Measurements from ENCODE around the gene FAM120B.

The FAM120B gene

DNA sequence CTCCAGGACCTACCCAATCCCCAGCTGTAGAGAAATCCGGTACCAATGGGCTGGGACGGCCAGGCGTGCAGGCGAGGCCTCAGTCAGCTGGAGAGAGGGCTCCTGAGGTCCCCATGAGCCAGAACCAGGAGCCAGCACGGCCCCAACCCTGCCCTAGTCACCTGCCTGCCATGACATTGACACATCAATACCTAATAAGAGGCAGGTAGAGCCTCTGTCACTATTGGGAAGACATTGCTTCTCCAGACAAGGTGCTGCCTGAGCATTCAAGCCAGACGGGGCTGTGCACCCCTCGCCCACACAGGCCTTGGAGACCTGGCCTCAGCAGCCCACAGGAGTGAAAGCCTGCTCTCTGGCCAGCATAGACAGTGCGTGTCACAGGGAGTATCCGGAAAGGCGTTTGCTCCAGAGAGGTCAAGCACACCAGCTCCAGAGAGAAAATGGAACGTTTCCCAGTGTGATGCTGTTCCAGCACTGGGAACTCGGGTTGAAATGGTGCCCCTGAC lies 19.1 kb upstream of the FAM120B start:
- DNase-seq (ENCODE audit: low spot score) = no peak

DNA sequence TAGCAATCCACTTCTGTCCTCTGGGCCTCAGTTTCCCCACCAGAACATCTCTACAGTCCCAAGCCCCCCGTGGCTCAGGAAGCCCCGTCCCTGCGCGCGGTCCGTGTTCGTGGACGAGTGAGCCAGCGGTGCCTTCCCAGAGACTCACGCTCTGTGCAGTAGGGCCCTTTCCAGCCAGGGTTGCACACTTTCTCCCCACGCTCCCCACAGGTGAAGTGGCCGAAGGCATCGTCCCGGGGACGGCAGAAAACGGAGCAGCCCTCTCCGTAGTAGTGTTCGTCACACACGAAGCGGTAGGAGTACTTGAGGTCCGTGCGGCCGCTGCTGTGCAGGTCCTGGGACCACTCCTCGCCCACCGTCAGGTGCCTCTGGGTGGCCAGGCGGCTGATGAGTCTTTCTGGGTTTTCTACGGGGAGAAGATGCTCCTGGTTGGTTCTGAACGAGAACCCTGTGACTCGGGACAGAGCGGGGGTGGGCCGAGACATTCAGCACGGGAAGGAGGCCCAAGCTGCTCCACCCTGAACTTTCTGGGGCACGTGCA lies 18.4 kb upstream of the FAM120B start:
- no peak for DNase-seq (ENCODE audit: low spot score)

DNA sequence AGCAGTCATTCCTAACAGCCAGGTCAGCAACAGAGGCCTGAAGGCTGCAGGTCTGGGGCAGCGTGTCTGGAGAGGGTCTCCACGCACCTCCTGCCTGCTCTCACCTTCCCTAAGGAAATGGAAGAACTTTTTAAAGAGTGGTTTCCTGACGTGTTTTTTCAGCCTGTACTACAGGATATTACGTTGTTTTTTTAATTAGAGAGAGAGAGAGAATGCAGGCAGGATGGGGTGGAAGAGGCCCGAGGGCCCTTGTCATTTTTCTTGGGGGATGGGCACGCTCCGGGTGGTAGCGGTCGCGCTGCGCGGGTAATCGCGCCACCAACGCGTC lies 17.7 kb upstream of the FAM120B start:
- no peak for DNase-seq (ENCODE audit: low spot score)

DNA sequence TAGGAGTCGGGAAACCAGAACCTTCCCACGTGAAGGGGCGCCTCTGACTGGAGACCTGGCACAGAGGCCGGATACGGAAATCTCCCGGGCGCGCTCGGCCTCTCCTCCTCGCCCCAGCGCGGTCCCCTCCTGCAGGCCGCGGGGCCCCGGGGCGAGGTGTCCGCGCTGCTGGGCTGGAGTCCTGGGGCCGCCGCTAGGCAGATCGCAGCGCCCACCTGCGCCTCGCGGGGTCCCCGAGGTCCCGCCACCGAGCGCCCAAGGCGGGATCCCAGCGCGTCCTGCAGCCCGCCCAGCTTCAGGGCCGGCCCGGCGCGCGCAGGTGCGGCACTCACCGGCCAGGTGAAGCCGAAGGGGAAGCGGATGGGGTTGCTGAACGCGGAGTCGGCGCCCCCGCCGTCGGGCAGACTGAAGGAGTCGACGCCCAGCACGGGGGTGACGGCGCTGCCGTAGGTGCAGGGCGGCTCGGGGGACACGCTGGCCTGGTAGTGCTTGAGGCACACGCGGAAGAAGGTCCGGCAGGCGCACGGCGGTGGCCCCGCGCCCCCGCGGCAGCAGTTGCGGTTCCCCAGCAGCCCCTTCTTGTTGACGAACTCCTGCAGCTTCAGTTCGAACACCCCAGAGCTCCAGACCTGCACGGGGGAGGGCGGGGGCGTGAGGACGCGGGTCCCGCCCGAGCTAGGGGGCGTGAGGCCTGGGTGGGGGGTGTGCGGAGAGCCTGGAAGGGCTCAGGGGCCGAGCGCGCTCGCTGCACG lies 17.2 kb upstream of the FAM120B start:
- no peak for DNase-seq (ENCODE audit: low spot score)

DNA sequence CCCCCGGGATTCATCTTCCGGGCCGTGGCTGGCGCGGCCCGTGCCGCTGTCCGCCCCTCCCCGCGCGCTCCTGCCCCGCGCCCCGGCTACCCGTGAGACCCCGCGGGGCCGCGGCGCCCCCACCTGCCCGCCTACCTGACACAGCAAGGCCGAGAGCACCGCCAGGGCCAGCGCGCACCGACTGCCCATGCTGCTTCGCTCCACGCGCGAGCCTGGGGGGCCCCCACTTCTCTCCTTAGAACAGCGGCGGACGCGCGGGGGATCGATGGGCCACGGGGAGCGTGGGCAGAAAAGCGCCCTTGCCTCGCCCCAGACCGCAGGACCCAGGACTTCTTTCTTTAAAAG lies 16.6 kb upstream of the FAM120B start:
- no peak for DNase-seq (ENCODE audit: low spot score)

DNA sequence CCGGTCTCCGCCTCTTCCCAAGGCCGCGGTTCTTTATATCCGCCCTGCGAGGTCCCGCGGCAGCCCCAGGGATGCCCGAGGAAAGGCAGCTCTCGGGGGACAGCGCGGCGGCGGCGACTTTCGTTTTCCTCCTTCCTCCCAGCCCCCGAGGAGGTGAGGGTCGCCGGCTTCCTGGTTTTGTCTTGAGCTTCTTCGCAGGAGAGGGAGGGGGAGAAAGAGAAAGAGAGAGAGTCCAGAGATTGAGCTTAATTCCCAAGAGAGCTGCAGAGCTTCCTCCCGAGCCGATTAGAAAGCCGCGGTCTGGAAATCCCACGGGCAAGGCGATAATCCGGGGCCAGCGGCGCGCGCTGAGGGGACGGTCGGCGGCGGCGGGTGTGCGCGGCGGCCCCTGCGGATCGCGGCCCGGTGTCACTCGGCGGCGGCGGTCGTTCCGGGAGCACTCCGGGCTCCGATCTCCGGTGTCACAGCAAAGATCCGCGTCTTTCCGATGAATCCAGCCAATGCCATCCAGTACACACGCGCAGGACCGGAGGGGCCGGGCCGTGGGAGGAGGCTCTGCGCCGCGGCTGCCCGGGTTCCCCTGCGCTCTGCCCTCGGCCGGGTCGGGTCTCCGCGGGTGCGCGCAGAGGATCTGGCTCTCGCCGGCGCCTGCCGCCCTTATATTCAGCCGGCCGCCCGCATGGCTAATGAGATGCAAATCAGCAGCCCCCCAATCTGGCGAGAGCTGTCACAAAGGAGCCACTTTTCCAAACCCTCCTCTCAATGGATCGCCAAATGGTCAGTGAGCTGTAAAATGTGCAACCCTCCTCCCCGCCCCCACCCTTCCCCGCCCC lies 16.0 kb upstream of the FAM120B start, which contains the start of gene DLL1:
Gene DLL1 (minus strand): TSS at position 783 of the 833 bp plus-strand sequence. CDS start 939 bp downstream, outside the sequence.
- DNase-seq (ENCODE audit: low spot score) = peak; percentile 95

DNA sequence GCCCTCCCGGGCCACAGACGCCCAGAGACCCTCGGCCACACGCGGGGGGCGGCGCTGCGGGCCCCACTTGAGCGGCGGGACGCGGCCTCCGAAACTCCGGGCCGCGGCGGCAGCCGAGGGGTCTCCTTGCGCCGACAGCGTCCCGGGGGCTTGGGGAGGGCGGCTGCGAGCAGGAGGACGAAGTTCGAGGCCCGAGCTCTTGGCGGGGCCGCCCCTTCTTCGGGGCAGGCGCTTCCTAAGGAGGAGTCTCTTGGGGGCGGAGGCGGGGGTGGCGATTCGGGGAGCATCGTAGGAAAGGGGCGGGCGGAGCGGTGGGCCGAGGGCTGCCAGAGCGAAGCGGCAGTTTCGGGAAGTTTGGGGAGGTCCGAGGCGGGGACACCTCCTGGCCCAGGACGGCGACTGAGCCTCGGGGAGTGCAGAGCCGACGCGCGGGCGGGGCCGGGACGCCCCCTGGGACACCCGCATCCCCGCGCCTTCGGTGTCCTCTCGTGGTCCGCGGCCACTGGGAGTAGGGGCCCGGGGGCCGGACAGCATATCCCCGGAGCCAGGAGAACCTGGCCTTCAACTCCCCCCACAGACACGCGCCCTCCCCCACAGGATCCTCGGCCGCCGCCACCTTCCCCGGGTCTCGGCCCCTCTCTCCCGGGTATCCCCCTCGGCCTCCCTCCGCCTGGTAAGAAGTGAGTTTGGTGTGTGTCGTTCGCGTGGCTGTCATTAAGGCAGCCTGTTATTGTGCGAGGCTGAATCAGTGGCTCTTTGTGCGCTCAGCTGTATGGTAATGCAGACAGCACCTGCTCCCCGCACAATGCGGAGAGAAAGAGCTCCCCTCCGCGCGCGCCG lies 15.1 kb upstream of the FAM120B start:
- peak; percentile 93 for DNase-seq (ENCODE audit: low spot score)

DNA sequence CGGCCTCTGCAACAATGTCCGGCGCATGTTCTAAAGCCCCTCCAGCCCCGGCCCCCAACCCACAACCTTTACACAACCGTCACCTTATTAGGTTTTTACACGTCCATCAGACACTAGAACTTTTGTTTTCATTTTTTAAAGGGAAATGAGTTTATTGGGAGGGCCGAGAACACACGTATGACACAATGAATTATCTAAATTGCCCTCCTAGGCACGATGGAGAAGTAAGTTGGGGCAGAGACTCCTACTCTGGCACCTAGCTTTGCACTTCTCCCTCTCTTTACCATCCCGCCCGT lies 14.5 kb upstream of the FAM120B start:
- DNase-seq (ENCODE audit: low spot score) = no peak

DNA sequence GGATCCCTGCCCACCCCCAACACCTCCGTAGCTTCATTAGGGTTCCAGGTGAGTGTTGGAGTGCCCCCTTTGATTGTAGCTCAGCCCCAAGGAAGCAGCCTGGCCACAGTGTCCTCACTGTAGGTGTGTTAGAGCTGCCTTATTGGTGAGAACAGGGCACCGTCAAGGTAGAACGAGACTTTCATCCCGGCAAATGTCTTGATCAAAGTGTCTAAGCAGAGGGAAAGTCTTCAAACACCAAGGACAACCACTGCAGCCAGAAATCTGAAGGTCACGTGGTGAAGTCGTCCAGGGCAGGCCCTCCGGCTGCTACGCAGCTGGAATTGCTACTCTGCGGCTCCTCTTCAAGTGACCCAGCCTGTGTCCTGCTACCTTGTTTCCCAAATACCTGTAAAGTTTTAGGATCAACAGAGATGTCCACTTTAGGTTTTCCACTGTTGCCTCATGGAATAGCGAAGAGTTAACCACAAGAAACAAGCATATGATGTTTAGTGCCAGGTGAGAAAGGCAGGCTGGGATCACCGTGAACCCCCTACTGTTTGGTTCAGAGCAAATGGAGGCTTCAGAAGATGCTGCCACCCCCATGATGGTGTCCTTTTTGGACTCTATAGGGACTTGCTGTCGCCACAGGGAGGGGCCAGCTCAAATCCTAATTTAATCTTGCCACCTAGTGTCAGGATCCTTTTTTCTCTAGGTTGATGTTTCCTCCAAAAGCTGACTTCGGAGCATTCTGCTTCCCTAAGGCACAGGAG lies 14.0 kb upstream of the FAM120B start:
- DNase-seq (ENCODE audit: low spot score) = peak; percentile 82

DNA sequence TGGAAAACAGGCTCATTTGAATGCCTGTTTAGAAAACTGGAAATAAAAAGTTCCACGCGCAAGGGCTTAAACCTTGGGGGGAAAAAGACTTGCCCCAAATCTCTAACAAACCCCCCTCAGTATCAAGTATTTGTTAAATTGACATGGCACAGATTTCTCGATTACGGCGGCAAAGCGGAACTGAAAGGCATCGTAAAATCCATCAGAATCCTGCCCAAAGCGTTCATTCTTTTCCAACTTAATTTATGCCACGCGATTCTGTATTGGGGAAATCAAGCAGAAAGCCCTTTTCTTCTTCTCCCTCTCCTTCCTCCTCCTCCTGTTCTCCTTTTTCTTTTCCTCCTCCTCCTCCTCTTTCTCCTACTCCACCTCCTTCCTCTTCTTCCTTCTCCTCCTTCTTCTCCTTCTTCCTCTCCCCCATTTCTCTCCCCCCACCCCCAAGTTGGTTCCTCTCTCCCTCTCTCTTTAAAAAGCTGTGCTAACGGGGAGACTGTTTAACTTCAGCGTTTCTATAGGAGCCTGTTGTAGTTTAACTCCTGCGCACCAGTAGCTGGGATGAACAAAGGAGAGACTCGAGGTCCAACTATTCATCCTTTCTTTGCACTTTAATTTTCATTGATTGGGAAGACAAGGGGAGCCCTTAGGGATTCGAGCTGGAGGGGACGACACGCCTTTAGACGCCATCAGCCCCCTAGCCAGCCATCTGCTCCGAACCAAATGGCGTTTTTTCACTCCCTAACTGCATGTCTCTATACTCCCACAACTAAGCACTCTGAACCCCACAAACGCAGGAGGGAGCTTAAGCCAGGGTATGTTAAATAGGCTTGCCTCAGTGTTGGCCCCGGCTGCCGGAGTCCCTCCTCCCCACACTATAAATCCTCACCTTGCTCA lies 13.0 kb upstream of the FAM120B start:
- DNase-seq (ENCODE audit: low spot score) = peak; percentile 45

DNA sequence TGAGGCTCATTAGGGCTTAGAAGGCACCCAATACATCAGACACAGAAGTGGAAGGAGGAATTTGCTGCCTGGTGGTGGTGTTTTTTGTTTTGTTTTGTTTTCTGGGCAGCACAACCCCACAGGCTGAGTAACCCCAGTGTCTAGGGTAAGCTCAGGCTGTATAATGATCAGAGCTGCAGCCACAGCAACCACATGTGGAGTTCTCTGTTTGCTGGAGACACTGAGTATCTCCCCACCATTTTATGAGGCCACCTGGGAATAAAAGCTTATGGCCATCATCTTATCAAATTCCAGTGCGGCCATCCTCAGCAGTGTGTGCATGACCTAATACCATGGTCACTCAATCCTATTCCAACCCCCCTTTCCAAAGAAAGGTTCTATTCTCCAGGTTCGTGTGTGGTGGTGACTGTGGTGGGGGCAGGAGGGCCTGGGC lies 12.2 kb upstream of the FAM120B start:
- DNase-seq (ENCODE audit: low spot score) = peak; percentile 49

DNA sequence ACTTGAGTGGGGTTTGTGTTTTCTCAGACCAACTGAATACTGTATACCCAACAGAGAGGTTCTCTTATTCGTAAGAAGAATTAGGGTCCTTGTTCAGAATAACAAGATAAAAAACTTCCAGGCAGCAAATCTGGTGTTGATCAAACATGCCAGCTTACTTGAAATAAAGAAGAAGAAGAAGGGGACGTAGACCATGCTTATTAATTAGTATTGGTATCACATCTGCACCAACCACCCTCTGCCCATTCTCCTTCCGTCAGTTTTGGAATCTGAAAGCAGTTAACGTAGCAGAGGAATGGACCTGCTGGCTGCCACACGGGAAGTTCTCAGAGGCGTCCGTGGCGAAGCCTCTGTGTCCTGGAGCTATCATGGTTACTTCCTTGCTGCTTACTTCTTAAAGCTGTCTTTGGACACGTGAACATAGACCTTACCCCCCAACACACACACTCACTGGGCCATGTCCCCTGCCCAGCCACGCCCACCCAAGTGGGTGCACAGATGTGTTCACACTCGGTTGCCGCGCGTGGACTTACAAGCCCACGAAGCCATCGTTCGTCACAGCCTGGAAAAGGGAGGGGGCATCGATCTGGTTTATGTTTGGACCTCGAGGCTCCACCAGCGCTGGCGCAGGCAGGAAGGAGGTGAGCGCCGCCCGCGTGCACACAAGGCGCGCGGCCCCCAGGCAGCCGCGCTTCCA lies 11.6 kb upstream of the FAM120B start:
- DNase-seq (ENCODE audit: low spot score) = no peak

DNA sequence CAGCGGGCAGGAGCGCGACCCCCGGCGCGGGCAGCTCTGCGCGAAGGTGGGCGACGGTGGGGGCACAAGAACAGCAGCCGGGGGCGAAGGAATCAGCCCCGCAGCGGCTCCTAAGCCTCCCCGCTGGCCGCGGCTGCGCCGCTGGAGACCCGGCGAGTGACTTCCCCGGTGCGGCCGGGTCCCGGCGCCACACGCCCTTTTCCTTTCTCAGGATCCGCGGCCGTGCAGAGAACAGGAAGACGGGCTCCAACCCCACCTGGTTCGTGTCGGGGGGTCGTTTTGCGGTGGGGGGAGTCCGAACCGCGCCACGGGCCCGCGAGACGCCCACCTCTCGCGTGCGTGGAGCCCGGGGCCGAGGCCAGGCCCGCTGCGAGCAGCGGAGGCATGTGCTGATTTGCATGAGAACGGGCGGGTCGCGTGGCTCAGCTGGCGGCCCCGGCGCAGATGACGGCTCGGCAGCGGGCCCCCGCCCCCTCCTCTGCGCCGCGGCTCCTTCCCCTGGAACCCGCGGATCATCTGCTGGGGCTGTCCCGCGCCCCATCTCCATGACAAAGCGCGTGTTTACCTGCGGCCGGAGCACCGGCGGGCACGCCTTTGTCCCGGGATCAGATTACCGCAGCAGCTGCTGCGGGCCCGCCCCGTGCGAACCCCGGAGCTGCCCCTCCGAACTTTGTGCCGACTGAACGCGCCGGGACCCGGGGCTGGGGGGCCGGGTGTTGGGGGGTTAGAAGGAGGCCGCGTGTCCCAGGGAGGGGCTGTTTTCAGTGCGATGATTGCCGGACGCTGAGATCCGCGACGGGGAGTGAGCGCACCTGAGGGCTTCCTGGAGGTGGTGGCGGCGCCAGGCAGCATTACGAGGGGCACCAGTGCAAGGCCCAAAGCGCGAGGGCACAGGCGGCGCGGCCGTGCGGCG lies 10.8 kb upstream of the FAM120B start:
- no peak for DNase-seq (ENCODE audit: low spot score)

DNA sequence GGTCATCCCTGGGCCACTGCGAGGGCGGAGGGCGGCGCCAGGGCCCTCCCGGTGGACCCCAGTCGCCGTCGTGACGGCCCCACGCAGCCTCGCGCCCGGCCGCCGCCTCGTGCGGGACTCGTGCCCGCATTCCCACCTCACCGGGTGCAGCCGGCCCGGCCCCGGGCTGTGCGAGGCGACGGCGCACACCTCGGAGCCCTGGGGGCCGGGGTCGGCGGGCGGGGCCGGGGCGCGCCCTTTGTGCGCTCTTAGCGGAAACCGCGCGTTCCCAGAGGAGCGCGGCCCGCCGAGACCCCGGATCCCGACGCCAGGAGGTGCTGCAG lies 10.2 kb upstream of the FAM120B start:
- no peak for DNase-seq (ENCODE audit: low spot score)

DNA sequence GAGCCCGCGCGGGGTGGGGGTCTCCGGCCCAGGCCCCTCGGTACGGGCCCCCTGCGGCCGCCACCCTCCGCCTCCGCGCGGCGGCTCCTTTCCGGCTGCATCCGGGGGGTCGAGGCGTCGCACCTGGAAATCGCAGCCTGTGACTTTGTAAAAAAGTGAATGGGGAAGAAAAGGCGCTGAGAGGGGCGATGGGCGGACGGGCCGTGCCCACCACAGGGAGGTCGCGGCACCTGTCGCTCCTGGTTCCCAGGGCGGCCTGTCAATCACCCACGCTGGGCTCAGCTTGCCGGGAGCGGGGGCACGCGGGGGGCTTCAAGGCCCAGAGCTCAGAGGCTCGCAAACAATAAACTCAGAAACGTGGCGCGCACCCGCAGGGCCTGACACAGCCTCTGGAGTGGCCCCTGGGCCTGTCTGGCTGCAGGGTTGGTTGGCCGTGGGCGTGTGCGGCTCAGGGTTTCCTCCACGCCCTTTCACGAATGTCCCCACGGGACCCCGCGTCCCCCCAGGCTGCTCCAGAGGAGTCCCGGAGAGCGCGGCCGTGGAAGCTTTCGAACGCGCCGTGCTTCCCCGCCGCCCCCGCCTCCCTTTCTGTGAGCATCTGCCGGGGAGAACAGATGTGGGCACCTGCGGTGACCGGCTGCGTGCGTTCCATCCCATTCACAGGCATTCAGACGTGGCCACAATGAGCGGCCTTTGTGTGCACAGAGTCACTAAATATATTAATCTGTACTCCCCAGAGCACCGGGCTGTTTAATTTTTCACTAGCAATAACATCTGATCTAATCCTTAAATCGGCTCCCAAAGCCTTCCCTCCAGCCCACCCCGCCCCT lies 9.6 kb upstream of the FAM120B start:
- DNase-seq (ENCODE audit: low spot score) = peak; percentile 67

DNA sequence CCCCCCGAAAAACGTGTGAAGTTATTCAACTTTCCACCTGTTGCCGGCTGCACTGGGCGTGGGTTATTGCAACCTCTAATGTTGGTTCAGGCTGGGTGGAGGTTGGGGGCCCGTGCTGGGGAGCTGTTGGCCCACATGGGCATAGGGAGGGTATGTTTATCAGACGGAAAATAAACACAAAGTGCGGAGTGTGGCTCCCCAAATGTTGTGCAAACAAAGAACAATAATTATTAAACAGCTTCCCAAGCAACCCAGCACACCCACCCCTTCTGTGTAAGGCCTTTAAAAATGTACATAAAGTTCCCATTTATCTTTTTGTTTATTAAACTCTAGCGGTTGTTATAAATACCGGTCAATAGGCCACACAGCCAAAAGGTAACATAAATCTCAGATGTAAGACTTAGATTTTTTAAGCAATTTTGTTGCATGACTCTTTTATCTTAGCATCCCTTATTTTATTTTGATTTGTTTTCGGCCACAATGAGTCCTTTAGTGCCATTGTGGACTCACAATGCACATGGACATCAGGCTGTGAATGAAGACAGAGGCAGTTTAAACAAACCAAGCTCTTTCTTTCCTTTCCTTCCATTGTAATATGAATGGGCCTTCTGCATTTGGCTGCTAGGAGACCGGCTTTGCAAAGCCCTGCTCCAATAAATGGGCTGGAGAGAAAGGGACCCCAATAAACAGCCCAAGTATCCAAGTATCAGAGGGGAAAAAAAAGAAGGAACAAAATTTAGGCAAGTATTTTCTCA lies 8.8 kb upstream of the FAM120B start:
- DNase-seq (ENCODE audit: low spot score) = peak; percentile 96

DNA sequence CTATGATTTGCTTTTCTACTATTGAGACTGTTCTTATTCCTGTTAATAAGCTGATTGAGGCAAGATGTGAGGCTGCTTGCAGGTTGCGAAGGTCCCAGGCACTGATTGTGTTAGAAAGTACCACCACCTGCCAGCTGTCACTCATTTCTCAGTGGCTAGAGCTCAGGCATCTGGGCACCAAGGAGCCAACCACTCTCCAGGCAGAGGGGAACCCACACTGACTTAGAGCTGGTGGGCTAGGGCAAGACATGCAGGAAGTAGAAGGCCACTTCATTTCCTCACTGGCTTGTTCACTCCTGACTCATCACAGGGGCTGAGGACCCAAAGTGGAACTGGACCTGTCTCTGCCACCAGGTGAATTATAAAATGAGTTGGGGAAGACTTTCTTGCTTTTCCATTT lies 7.9 kb upstream of the FAM120B start:
- DNase-seq (ENCODE audit: low spot score) = no peak

All from pons (tissue), 1 donor.